Measurements from ENCODE around the gene NR2E3. TPM values are rescaled to one million over a fixed set of nuclear protein-coding genes. Genes with fewer than 3 reads are reported as not detected.

NR2E3 gene
- under 1 TPM; 0.13 to 0.38 (median 0.27) TPM for total RNA-seq

GRCh38 chr15:71810256-71811035, at the start of gene NR2E3:
NR2E3 (plus strand) TSS chr15:71810554; CDS start chr15:71810744, 190 bp downstream.
- no peak for TF ChIP-seq CTCF (IDR thresholded peaks at IDR 0.05)
- TF ChIP-seq POLR2A (IDR thresholded peaks at IDR 0.05), result no peak
- intact Hi-C loops (cut with DNase I), result no loop called here
- WGBS, 2 donors, result 74 to 88% methylated on average over 10 to 15 of the region's 16 CpGs
- Histone ChIP-seq H3K9me3 (no peaks in the 10 kb centered on the region), H3K27me3 (no peaks in the 10 kb centered on the region), H3K4me3 (no peak within 1 kb of the TSS), H3K36me3 (no peaks in the 10 kb centered on the region), H3K4me1 (no peaks in the 10 kb centered on the region), H3K27ac (no peak within 1 kb of the TSS)
- DNase-seq, result no peak

DNA sequence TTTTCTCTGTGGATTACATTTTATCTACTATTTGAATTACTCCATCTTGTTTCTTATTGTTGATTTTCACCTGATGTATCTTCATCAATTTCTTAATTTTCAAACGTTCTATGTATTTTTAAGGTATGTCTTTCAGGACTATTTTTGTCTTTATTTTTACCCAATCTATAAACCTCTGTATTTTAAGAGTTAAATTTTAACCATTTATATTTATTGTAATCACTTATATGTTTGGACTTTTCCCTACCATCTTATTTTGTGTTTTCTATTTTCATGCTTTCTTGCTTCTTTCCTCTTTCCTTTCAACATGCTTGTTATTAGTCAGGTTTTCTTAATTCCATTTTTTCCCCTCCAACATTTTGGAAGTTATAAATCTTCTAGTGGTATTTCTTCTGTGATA, 49.5 kb upstream of the NR2E3 start:
- H3K27ac ChIP-seq, result no peak overlapping the region
- H3K4me3 ChIP-seq, result no peak overlapping the region
- no peaks in the 10 kb centered on the region for H3K27me3 ChIP-seq
- DNase-seq, result no peak
- intact Hi-C loops (cut with DNase I), result no loop called here
- H3K36me3 ChIP-seq, result peaks cover 6 to 98% (median 11%) of the 10 kb centered on the region in 3 donors
- H3K4me1 ChIP-seq, result no peaks in the 10 kb centered on the region
- H3K9me3 ChIP-seq, result peaks cover 0 to 8% (median 6%) of the 10 kb centered on the region in 3 donors
- TF ChIP-seq POLR2A (IDR thresholded peaks at IDR 0.05), result no peak
- no peak for TF ChIP-seq CTCF (IDR thresholded peaks at IDR 0.05)
- 61 to 81% methylated on average over 1 of the region's 1 CpG for WGBS, 2 donors

- H3K27me3 ChIP-seq, result no peaks in the 10 kb centered on the region
- intact Hi-C loops (cut with DNase I), result no loop called here
- peaks cover 0 to 8% (median 6%) of the 10 kb centered on the region in 3 donors for H3K9me3 ChIP-seq
- peaks cover 6 to 98% (median 8%) of the 10 kb centered on the region in 3 donors for H3K36me3 ChIP-seq
- TF ChIP-seq POLR2A (IDR thresholded peaks at IDR 0.05) (no peak), CTCF (IDR thresholded peaks at IDR 0.05) (no peak)
- H3K4me3 ChIP-seq, result no peak overlapping the region
- DNase-seq, result no peak
- H3K27ac ChIP-seq, result peak overlapping the region in 1 of 4 donors; percentile 23
- H3K4me1 ChIP-seq, result no peaks in the 10 kb centered on the region
- 24 to 28% methylated on average over 3 of the region's 3 CpGs for WGBS, 2 donors
Observed at GRCh38 chr15:71761649-71762048, 48.7 kb upstream of the NR2E3 start.

- TF ChIP-seq CTCF (IDR thresholded peaks at IDR 0.05), result no peak
- no peak for TF ChIP-seq POLR2A (IDR thresholded peaks at IDR 0.05)
- 78 to 86% methylated on average over 5 of the region's 5 CpGs for WGBS, 2 donors
- no peak for DNase-seq
Observed at GRCh38 chr15:71768184-71768583, 42.2 kb upstream of the NR2E3 start.

GRCh38 chr15:71773206-71773859, 37.0 kb upstream of the NR2E3 start:
- no peak for TF ChIP-seq CTCF (IDR thresholded peaks at IDR 0.05)
- TF ChIP-seq POLR2A (IDR thresholded peaks at IDR 0.05), result no peak
- no peaks in the 10 kb centered on the region for H3K27me3 ChIP-seq
- peaks cover 0 to 76% (median 3%) of the 10 kb centered on the region in 3 donors for H3K36me3 ChIP-seq
- WGBS, 2 donors, result 36 to 67% methylated on average over 1 of the region's 1 CpG
- no peak overlapping the region for H3K4me3 ChIP-seq
- H3K27ac ChIP-seq, result no peak overlapping the region
- no peaks in the 10 kb centered on the region for H3K9me3 ChIP-seq
- no peak for DNase-seq
- no peaks in the 10 kb centered on the region for H3K4me1 ChIP-seq
- intact Hi-C loops (cut with DNase I), result no loop called here

More at GRCh38 chr15:71768184-71768583, 42.2 kb upstream of the NR2E3 start:
- intact Hi-C loops (cut with DNase I), result no loop called here
- H3K4me1 ChIP-seq, result no peaks in the 10 kb centered on the region
- H3K27ac ChIP-seq, result no peak overlapping the region
- H3K9me3 ChIP-seq, result no peaks in the 10 kb centered on the region
- peaks cover 0 to 79% (median 6%) of the 10 kb centered on the region in 3 donors for H3K36me3 ChIP-seq
- H3K4me3 ChIP-seq, result no peak overlapping the region
- H3K27me3 ChIP-seq, result no peaks in the 10 kb centered on the region

All from esophagus squamous epithelium (tissue), 5 donors.